ENCODE data around the gene CYP4B1.
"Not testable (repeated sequence)": the region's sequence is repeated elsewhere in the genome, so short reads cannot be mapped to it uniquely, and the experiment has no call there.

CYP4B1 gene

DNA sequence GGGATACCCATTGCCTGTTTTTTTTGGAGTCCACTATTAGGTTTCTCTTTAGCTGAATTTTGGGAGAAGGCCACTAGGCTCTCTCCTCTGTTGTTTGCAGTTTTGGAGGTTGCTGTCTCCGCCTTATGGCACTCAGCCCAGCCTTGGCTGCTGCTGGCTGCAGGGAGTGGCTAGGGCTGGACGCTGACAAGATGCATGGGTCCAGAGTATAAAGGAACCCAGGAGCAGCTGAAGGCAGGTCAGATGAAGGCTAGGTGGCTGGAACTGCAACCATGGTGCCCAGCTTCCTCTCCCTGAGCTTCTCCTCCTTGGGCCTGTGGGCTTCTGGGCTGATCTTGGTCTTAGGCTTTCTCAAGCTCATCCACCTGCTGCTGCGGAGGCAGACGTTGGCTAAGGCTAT lies at the start of gene CYP4B1:
Gene CYP4B1, plus strand, starts transcription at position 237 of the 400 bp plus-strand sequence. Its CDS starts 36 bp downstream, at position 273.
- no peak for DNase-seq

DNA sequence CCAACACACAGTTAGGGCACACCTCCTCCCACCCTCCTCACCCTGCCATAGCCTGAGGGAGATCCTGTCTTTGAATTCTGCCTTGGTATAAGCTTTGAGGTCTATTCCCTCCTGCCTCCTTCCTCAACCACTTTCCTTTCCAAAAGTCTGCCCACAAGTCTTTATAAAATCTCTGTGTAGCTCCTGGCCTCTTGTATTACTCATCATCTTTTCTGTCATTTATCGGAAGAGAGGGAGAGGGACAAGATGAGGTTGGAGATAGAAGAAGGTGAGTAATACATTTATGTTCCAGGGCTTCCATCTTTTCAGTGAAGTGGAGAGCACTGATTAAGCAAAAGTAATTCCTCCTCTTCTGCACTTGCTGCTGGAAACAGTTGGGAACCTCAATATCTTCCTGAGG lies 49.4 kb upstream of the CYP4B1 start:
- DNase-seq: no peak

DNA sequence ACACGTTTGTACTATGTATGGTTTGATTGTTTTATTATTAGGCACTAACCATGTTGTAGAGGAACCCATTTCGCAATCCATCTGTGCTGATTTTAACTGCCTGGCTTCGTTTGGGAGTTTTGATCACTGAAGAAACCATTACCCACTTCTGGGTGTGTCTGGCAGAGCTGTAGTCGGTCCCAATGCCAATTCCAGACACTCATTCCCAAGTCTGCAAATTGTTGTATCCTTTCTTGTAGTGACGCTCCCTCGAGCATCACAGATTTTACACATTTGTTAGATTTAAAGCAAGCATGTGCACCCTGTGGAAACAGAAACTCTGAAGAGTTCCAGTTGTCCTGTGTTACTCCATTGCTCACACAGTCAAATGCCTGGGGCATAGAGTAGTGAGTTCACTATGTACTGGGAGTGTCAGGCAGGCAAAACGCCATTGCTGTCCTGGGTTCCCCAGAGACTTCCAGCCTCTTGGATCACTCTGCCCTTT lies 48.9 kb upstream of the CYP4B1 start:
- no peak for DNase-seq

DNA sequence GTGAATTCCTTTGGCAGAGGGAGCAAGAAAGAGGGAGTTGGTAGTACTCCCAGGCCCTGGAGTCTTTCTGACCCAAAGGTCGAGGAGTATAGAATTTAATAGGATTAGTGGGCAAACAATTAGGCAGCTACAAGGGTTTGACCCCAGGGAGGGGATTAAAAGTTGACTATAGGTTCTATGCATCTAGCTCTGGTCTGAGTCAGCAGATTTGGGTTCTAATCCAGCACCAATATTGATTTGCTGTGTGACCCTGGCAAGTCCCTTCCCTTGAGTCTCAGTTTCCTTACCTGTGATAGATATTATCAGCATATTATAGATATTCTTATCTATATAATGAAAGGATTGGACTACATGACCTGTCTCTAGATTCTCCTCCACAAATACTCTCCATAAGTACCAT lies 44.9 kb upstream of the CYP4B1 start:
- no peak for DNase-seq

DNA sequence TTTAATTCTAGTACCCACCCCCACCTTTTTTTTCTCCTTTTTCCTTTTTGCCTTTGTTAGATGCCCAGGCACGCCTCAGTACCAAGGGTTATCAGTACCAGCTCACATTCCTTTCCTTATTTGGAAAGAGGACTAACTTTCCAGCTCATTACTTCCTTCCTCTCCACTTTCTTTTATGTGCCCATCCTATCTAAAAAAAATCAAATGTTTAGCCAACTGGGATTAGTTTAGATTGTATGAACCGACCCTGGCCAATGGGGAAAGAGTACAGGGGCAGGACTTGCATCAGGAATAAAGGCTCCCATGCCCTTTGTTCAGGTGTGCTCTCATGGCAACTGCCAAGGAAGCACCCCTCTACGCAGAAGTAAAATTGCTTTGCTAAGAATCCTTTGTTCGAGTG lies 44.1 kb upstream of the CYP4B1 start:
- DNase-seq: not testable (repeated sequence)

DNA sequence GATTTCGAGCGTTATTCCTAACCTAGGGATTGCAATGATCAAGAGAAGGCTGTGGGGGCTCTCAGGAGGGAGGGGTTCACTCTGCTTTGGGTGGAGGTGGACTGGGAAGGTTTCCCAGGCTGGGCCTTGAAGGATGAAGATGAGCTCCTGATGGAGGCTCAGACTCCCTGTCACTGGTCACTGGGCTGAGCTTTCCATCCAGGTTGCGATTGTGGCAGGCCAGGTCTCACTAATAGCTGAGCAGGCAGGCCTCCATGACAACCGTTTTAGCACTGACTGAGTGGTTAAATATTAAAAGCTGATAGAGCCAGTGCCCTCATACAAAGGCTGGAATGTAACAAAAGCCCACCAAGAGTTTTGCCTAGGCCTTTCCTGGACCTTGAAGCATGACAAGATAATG lies 43.7 kb upstream of the CYP4B1 start:
- DNase-seq: no peak

DNA sequence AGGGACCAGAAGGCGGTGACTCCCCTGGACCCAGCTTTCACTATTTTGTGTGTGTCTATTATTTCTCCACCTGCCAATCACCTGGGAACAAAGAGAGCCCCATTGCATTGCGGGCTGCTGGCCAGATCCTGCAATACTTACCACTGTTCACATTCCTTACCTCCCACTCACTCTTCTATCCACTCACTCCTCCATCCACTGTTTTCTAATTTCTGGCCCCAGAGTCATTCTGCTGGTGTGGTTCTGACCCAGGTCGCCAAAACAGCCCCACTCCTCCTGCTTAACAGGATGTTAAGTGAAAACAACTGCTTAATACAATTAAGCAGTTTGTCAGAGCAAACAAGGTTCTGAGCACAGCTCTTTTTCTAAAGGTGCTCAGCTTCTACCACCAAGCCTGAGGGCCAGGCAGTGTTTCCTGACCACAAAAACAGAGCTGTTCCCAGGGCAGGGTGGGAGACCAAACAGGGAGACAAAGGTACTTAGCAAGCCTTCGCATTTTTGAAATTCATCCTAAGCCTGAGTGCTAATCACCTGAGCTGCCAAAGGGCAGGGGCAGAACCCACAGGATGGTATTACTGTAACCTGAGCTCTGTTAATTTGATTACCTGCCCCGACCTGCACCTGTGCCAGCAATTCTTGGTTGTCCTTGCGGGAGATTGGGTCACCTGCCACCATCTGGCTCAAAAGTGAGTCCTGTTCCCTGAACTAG lies 41.4 kb upstream of the CYP4B1 start:
- no peak for DNase-seq

DNA sequence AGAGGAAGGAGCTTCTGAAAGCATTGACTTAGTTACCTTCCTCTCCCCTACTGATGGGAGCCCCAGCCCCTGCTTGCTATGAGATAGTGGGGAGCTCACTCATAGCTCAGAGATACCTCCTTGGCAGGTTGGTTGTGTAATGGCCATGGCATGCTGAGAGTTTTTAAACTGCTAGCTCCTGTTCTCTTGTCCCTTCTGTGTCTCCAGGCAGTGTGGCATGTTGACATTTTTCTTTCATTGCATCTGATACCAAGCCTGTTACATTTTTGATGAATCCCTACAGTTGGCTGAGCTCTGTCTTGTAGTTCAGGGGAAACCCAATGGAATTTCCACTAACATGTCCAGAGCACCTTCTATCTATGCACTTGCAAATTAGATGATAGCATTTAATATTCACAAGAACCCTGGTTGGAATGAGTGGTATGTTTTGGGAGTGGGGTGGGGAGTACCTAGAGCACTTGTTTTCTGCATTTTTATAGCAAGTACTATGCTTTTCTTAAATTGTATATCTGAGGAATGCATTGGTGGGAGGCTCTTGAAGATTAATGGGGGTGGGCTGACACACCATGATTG lies 40.8 kb upstream of the CYP4B1 start:
- no peak for DNase-seq

DNA sequence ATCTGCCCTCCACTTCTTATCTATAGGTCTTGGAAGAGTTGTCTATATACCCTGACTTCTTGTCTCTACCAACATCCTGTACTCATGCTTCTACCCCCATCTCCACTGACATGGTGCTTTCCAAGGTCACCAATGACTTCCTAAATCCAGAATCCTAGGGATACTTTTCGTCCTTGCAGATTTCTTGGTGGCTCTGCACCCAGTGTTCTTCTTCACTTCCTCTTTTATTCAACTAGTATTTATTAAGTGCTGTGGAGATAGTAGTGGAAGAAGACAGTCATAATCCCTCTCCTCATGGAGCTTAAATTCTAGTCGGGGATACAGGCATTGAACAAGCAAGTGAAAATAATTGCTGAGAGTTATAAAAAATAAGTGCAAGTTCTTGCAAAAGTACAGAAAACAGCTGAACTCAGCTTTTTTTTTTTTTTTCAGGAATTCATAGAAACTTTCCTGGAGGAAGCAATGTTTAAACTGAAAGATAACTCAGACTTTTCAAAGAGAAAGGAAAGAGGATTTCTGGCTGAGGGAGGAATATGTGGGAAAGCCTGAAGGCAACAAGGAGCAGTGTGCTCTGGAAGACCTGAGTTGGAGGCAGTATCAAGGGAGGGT lies 38.2 kb upstream of the CYP4B1 start:
- no peak for DNase-seq

DNA sequence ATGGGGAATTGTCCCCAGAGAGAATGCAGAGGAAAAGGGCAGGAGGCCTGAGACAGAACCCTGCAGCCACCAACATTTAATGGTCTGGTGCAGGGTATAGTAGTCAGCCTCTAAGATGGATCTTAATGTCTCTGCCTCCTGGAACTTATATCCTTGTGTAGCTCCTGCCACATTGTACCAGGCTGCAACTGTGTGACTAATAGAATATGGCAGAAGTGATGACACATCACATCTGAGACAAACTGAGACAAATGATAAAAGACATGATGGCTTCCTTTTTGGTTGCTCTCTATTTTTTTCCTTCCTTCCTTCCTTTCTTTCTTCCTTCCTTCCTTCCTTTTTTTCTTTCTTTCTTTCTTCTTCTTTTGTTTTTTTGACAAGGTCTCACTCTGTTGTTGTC lies 37.1 kb upstream of the CYP4B1 start:
- no peak for DNase-seq

DNA sequence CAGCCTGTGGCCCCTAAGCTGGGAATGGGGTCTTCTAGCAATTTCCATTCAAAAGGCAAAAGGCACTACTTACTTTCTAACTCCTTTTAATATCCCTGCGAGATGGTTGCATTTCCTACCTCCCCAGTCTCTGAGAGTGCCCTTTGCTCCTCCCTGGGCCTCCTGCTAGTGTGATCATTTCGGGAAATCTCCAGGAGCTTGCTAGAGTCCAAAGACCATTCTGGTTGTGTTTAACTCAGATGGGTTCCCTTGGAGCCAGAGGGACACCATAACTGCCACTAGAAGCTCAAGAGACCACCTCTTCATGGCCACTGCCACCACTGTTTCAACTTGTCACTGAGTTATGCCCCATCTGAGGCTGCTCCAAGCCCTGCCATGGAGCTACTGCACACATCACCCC lies 34.4 kb upstream of the CYP4B1 start:
- DNase-seq: no peak

DNA sequence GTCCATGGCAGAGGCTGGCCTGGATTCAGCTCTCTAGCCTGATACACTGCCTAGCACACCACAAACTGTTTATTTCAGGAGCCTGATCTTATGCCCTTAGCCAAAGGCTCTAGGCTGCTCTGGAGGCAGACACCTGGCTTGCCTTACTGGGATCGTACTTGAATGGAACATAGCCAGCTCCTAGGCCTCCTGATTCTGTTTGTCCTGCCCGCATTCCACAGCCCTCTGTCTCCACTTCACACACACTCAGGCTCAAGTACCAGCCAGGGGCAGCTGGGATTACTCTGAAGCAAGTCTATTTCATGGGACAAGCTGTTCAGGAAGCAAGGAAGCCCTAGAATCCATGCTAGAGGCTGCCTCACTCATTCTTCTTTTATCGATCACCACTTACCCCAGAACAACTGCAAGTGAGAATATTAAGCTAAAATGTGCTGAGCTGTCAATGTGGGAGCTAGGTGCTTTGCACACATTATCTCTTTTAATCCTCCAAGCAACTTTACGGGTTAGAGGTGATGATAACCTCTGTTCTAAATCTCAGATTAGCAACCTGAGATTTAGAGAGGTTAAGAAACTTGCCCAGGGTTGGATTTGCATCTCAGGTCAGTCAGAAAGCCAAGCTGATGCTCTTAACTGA lies 31.1 kb upstream of the CYP4B1 start:
- DNase-seq: no peak

DNA sequence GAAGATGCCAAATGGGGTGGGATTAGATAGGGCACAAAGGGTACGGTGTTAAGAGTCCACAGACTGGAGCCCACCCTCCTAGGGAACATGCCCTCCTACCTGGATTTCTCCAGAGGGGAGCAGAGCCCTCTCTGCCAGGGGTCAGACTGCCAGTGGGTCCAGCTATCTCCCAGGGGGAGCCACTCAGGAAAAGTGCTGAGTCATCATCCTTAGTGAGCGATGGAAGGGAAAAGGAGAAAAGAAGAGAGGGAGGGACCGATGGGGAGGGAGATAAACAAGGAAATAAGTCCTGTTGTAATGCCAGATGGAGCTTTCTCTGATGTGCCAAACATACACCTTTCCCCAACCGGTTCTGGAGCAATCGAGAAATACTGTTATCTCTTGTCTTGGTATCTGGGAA lies 30.4 kb upstream of the CYP4B1 start:
- DNase-seq: no peak

DNA sequence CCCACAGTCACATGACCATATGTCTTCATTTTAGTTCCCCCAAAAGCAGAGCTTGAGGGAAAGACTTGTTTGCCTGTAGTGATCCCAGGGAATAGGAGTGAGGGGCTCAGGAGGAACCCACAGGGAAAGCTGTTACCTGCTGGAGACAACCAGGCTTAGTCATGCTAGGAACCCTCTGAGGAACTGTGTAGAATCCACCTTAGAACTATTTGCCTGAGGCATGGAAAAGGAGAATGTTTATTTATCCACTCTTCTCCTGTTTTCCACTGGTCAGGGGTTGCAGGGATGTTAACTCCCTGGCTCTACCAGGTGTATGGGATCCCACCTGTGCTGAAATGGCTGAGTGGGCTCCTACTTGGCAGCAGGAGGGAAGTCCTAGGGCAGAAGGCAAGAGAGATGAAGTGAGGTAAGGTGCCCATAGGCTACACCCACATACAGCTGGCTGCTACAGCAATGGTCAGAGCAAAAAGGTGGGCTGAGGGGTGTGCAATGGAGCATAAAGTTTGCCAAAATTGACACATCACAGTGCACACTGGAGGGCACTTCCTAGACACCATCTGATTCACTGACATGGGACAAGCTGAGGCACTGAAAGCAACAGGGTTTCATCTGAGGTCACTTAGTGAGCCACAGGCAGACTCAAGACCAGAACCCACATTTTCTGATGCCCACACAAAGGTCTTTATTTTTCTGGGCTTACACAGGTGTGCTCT lies 29.7 kb upstream of the CYP4B1 start:
- DNase-seq: no peak

DNA sequence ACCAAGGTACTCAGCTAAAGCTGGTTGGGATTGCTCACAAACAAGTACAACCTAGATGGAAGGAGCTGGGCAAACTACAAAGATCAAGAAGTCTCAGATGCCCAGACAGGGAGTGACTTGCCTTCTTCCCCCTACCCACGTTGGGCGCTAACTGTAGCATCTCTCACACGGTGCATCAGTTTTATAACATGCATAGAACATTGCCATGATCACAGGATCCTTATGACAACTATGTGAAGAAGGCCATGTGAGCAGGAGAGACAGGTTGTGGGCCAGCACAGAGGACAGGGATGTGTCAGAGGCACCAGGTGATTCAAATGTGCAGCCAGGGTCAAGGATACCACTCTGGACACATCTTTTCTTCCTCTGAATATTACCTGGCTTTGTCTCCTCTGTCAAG lies 28.3 kb upstream of the CYP4B1 start:
- no peak for DNase-seq

DNA sequence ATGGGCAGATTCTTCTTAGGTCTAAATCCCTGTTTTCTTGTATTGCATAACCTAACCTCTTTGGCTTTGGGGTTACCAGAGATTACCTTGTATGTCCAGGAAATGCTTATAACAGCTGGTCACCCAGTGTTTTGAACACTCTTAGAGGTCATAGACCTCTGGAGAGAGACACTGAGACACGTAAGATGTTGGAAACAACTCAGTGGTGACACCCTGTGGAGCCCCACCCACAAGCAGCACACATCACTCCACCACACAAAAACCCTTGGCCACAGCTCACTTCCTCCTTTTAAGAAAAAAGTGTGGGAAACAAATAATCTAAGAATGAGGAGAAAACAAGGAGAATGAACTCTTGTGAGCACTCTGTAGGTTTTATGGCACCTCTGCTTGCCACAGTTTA lies 26.3 kb upstream of the CYP4B1 start:
- DNase-seq: no peak

DNA sequence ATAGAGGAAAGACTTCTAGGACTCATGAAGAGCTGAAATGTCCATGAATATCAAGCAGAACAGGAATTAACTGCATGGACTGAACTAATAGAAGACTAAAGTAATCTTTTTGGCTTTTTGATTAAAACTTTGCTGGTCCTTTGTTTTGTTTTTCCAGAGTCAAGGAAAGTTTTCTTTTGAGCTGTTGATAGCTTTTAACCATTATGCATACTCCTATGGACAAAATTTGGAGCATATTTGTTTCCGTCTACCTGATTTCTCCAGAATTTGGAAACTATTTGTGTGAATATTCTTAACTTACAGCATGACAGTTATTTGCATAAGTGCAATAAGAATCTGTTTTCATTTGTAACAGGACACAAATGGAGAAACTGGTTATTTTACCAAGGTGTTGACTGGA lies 24.5 kb upstream of the CYP4B1 start:
- DNase-seq: no peak

DNA sequence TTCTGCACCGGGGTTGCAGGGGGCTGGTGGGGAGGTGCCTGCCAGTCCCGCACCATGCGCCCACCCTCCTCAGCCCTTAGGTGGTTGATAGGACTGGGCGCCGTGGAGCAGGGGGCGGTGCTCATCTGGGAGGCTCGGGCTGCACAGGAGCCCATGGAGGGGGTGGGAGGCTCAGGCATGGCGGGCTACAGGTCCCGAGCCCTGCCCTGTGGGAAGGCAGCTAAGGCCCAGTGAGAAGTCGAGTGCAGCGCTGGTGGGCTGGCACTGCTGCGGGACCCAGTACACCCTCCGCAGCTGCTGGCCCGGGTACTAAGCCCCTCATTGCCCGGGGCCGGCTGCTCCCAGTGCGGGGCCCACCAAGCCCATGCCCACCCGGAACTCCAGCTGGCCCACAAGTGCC lies 20.4 kb upstream of the CYP4B1 start:
- not testable (repeated sequence) for DNase-seq

DNA sequence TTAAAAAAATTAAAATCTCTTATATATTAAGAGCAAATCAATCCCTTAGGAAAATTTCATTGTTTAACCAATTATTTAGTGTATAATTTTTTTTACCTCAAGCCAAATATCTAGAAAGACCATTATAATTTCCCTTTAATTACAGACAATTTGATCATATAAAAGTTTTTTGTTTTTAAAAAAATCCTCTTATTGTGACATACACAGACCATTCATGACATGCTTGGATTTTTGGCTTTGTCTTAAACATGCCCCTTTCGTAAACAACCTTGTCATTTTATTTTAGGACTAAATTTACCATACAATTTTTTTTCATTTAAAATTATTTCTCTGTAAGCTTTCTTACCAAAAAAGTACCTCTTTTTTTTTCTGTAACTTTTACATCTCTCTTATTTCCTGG lies 14.2 kb upstream of the CYP4B1 start:
- no peak for DNase-seq

DNA sequence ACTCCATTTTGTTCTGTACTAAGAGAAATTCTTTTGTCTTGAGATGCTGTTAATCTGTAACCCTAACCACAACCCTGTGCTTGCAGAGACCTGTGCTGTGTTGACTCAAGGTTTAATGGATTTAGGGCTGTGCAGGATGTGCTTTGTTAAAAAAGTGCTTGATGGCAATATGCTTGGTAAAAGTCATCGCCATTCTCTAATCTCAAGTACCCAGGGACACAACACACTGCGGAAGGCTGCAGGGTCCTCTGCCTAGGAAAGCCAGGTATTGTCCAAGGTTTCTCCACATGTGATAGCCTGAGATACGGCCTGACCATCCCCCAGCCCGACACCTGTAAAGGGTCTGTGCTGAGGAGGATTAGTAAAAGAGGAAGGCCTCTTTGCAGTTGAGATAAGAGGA lies 10.2 kb upstream of the CYP4B1 start:
- not testable (repeated sequence) for DNase-seq

DNA sequence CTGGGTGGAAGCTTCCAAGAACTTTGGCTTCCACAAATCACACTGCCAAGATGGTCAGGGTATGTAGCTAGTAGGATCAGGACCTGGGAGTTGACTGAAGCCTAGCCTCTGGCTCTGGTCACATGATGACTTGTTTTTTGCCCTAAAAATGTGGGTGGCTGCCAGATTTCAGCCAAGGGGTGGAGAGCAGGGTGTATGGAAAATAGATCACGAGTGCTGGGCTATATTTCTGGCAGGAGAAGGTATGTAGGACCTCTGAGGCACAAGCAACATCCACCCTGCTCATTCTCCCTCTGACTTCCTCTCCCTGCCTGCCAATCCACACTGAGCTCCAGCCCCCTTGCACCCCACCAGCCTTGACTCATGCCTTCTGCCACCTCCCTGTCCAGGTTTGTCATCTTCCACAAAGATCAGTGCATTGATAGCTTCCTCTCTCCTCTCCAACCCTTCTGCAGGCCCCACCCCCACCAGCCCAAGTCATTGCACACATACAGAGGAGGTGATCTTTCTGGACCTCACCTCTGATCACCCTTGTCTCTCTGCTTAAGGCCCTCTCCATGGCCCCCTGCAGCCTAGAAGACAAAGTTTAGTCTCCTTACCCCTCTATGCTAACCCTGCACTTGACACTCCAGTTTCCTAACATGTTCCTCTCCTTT lies 8.3 kb upstream of the CYP4B1 start:
- no peak for DNase-seq

DNA sequence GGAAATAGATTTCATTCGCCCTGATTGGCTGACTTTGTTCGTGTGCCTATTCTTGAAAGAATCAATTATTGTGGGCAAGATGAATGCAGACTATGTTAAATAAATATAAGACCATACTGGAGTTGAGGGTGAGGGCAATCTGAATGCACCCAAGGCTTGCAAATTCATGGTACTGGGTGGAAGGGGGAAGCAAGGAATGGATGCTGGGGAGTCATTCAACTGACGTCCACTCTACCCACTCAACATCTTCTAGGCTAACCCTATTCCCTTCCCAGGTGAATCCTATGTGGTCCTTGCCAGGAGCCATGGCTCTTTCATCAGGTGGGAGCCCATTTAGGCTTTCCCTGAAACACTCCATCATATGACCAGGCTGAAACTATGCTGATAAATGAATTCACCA lies 5.7 kb upstream of the CYP4B1 start:
- DNase-seq: no peak
